HCT116 (cell line): Measurements from ENCODE around the gene MAPKAPK3. TPM values are rescaled to one million over a fixed set of nuclear protein-coding genes. Genes with fewer than 3 reads are reported as not detected.

Experiments used
- ATAC-seq: fragments of 200-7000 bp; cut with Tn5 transposase; 2 replicates; pipeline ENCODE4 v1.9.1; 2020; ENCODE audit warnings: mild to moderate bottlenecking, moderate library complexity
- BruUV-seq: library from RNA; stranded (reverse); fragments of 400-500 nt; replicated peaks from 2 replicates; lab custom pipeline; 2021; lab: Mats Ljungman, UMichigan
- CTCF ChIA-PET: fragments of 300-600 bp; sonication (Branson Sonifier 250); formaldehyde crosslinking; loops from one replicate; lab custom pipeline; 2021; ENCODE audit warnings: antibody characterized with exemption; lab: Charles Lee
- POLR2A ChIA-PET: fragments of 300-600, 350-600 bp; sonication (Branson Sonifier 250); formaldehyde crosslinking; loops from one replicate; lab custom pipeline; 2021; ENCODE audit warnings: antibody characterized with exemption; lab: Charles Lee
- RAD21 ChIA-PET, 2 experiments: fragments of 300-600 bp; sonication (Branson Sonifier 250); formaldehyde crosslinking; loops; one replicate each; lab custom pipeline; 2023; ENCODE audit warnings: low total read pairs in 2 of 2; ENCODE audit not compliant: uncharacterized antibody in 2 of 2, unreplicated experiment in 2 of 2, low non-redundant PET in 1 of 2; lab: Charles Lee
- DNase-seq: peaks from one replicate; pipeline ENCODE4 v3.0.0-alpha.2; 2010; ENCODE audit warnings: low read depth, low spot score
- H2AFZ ChIP-seq: fragments of 200-600 bp; shearing (Covaris generic), sonication (generic); 2 replicates; pipeline ENCODE4 v1.6.1; 2017; ENCODE audit warnings: low read depth, mixed run types, mixed read lengths, antibody characterized with exemption, low read length; ENCODE audit not compliant: poor library complexity, severe bottlenecking
- H3K27ac ChIP-seq: 2 replicates; pipeline ENCODE4 v1.5.1; 2012; ENCODE audit warnings: low read depth, low read length
- H3K27me3 ChIP-seq: fragments of 200-600 bp; sonication (generic); 2 replicates; pipeline ENCODE4 v1.6.1; 2016; ENCODE audit warnings: mixed run types, low read length, mixed read lengths; ENCODE audit not compliant: insufficient read depth
- H3K36me3 ChIP-seq, 2 experiments: fragments of 200-500 bp in 1 of 2; fragments of 200-600 bp in 1 of 2; sonication (Bioruptor generic) in 1 of 2; sonication (generic) in 1 of 2; 2 replicates each; pipeline versions ENCODE4 v1.5.1 to v1.6.1; 2014 to 2016; ENCODE audit warnings: low read length in 2 of 2, inconsistent platforms in 1 of 2, mixed read lengths in 1 of 2, mixed run types in 1 of 2; ENCODE audit not compliant: insufficient read depth in 2 of 2, control insufficient read depth in 1 of 2
- H3K4me1 ChIP-seq, 2 experiments: fragments of 200-600 bp in 1 of 2; sonication (generic) in 1 of 2; 2 replicates each; pipeline versions ENCODE4 v1.5.1 to v1.6.1; 2012 to 2017; ENCODE audit warnings: low read length in 2 of 2, inconsistent platforms in 1 of 2, mild to moderate bottlenecking in 1 of 2, mixed read lengths in 1 of 2, mixed run types in 1 of 2, moderate library complexity in 1 of 2; ENCODE audit not compliant: insufficient read depth in 2 of 2, control insufficient read depth in 1 of 2
- H3K4me2 ChIP-seq: fragments of 200-600 bp; sonication (generic); 2 replicates; pipeline ENCODE4 v1.6.1; 2017; ENCODE audit warnings: mixed run types, low read length, mixed read lengths
- H3K4me3 ChIP-seq, 2 experiments: fragments of 200-600 bp in 1 of 2; sonication (generic) in 1 of 2; replicated peaks in 1 of 2; 2 replicates each; pipeline ENCODE4 v1.5.1; 2011 to 2016; ENCODE audit warnings: low read length in 2 of 2, control low read depth in 1 of 2, low read depth in 1 of 2, mild to moderate bottlenecking in 1 of 2, mixed read lengths in 1 of 2, mixed run types in 1 of 2
- H3K79me2 ChIP-seq: fragments of 200-600 bp; sonication (generic); 2 replicates; pipeline ENCODE4 v1.6.1; 2017; ENCODE audit warnings: mild to moderate bottlenecking, mixed run types, low read length, moderate library complexity, mixed read lengths; ENCODE audit not compliant: insufficient read depth
- H3K9ac ChIP-seq: fragments of 200-600 bp; sonication (generic); 2 replicates; pipeline ENCODE4 v1.6.1; 2016; ENCODE audit warnings: low read length, mixed read lengths
- H3K9me2 ChIP-seq: fragments of 200-600 bp; sonication (generic), shearing (Covaris generic); 2 replicates; pipeline ENCODE4 v1.6.1; 2017; ENCODE audit warnings: mixed run types, mild to moderate bottlenecking, moderate library complexity; ENCODE audit not compliant: insufficient read depth
- H3K9me3 ChIP-seq, 2 experiments: fragments of 200-500 bp in 1 of 2; fragments of 200-600 bp in 1 of 2; sonication (Bioruptor generic) in 1 of 2; sonication (generic) in 1 of 2; 2 replicates each; pipeline ENCODE4 v1.6.1; 2014 to 2017; ENCODE audit warnings: low read length in 2 of 2, mixed read lengths in 2 of 2, inconsistent platforms in 1 of 2, low read depth in 1 of 2, mild to moderate bottlenecking in 1 of 2, mixed run types in 1 of 2, moderate library complexity in 1 of 2; ENCODE audit not compliant: control insufficient read depth in 1 of 2, insufficient read depth in 1 of 2
- H4K20me1 ChIP-seq: fragments of 200-600 bp; sonication (generic), shearing (Covaris generic); 2 replicates; pipeline ENCODE4 v1.6.1; 2017; ENCODE audit warnings: mixed run types, mild to moderate bottlenecking, moderate library complexity; ENCODE audit not compliant: insufficient read depth
- CBX3 ChIP-seq: IDR thresholded peaks from 2 replicates; pipeline ENCODE4 v1.6.1; 2012; ENCODE audit warnings: low read depth
- CEBPB ChIP-seq: IDR thresholded peaks from 2 replicates; pipeline ENCODE4 v1.6.1; 2012; ENCODE audit warnings: low read depth
- ELF1 ChIP-seq: IDR thresholded peaks from 2 replicates; pipeline ENCODE4 v1.6.1; 2012; ENCODE audit warnings: low read depth, borderline replicate concordance
- EZH2phosphoT487 ChIP-seq: fragments of 200-600 bp; IDR thresholded peaks from 2 replicates; pipeline ENCODE4 v1.6.1; 2018; ENCODE audit warnings: antibody characterized with exemption, borderline replicate concordance
- JUND ChIP-seq: IDR thresholded peaks from 2 replicates; pipeline ENCODE4 v1.6.1; 2012
- RAD21 ChIP-seq: IDR thresholded peaks from 2 replicates; pipeline ENCODE4 v1.6.1; 2012; ENCODE audit warnings: low read depth, mild to moderate bottlenecking
- SIN3A ChIP-seq: IDR thresholded peaks from 2 replicates; pipeline ENCODE4 v1.6.1; 2012; ENCODE audit warnings: low read depth
- SP1 ChIP-seq: IDR thresholded peaks from 2 replicates; pipeline ENCODE4 v1.6.1; 2012; ENCODE audit warnings: low read depth
- SRF ChIP-seq: IDR thresholded peaks from 2 replicates; pipeline ENCODE4 v1.6.1; 2012; ENCODE audit warnings: low read depth
- ZFX ChIP-seq: fragments of 450-650 bp; IDR thresholded peaks from 2 replicates; pipeline ENCODE4 v1.6.1; 2017
- ZNF274 ChIP-seq: fragments of 200-500 bp; sonication (Bioruptor generic); IDR thresholded peaks from 2 replicates; pipeline ENCODE4 v1.6.1; 2014; ENCODE audit warnings: mild to moderate bottlenecking, low read depth, low read length, inconsistent platforms
- intact Hi-C: fragments of 100-400 bp; cut with micrococcal nuclease; formaldehyde crosslinking; loops from 2 replicates; pipeline ENCODE4 v1.10.0; 2022
- total RNA-seq: library from RNA; stranded (reverse); gene quantifications from one replicate; pipeline ENCODE4 v1.2.1, GENCODE V29; 2021; ENCODE audit not compliant: unreplicated experiment
- TF ChIP-seq, protein P1 (sequence below), 3 experiments: fragments of 200-600 bp in 1 of 3; sonication (generic) in 1 of 3; IDR thresholded peaks in 2 of 3; conservative IDR thresholded peaks in 1 of 3; 2 replicates each; pipeline ENCODE4 v1.5.1; 2012 to 2017; ENCODE audit warnings: low read depth in 2 of 3, low read length in 2 of 3, antibody characterized with exemption in 1 of 3, borderline replicate concordance in 1 of 3, control low read depth in 1 of 3, mild to moderate bottlenecking in 1 of 3, mixed read lengths in 1 of 3, mixed run types in 1 of 3, moderate library complexity in 1 of 3; ENCODE audit not compliant: insufficient read depth in 1 of 3
- TF ChIP-seq, protein P2 (sequence below): IDR thresholded peaks from 2 replicates; pipeline ENCODE4 v1.6.1; 2012
- TF ChIP-seq, protein P3 (sequence below): IDR thresholded peaks from 2 replicates; pipeline ENCODE4 v1.6.1; 2012

The MAPKAPK3 gene
- total RNA-seq, 1 experiment from 2014 or later, result 87.3 TPM

DNA sequence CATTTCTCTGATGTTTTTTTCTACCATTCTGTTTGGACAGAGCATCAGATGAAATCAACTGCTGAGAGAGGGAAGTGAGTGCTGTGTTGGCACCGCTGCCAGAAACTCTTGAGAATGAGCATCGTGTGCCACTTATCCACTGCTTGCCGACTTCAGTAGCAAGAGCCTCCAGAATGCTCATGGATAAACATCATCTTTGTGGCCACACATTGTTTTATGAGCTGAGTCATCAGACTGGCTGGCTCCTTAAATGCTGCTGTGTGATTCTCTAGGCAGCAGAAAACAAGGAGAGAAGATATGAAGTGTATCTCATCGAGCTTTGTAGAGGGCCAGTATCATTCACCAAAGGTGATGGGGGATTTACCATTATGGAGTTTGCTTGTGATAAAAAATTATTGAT is 54.4 kb downstream of the MAPKAPK3 start (continued):
- TF ChIP-seq, protein P1, sequence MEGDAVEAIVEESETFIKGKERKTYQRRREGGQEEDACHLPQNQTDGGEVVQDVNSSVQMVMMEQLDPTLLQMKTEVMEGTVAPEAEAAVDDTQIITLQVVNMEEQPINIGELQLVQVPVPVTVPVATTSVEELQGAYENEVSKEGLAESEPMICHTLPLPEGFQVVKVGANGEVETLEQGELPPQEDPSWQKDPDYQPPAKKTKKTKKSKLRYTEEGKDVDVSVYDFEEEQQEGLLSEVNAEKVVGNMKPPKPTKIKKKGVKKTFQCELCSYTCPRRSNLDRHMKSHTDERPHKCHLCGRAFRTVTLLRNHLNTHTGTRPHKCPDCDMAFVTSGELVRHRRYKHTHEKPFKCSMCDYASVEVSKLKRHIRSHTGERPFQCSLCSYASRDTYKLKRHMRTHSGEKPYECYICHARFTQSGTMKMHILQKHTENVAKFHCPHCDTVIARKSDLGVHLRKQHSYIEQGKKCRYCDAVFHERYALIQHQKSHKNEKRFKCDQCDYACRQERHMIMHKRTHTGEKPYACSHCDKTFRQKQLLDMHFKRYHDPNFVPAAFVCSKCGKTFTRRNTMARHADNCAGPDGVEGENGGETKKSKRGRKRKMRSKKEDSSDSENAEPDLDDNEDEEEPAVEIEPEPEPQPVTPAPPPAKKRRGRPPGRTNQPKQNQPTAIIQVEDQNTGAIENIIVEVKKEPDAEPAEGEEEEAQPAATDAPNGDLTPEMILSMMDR (IDR thresholded peaks at IDR 0.05 in 2 of 3, conservative IDR thresholded peaks at IDR 0.05 in 1 of 3; ENCODE audit: borderline replicate concordance in 1 of 3, insufficient read depth in 1 of 3, low read depth in 2 of 3, low read length in 2 of 3), result no peak
- TF ChIP-seq SIN3A (no peak), JUND (peak; percentile 73), SP1 (peak; percentile 31; the same call in 1 of the 2 replicates), ZNF274 (no peak)
- TF ChIP-seq, protein P2, sequence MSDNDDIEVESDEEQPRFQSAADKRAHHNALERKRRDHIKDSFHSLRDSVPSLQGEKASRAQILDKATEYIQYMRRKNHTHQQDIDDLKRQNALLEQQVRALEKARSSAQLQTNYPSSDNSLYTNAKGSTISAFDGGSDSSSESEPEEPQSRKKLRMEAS, result peak; percentile 41; the same call in 1 of the 2 replicates
- TF ChIP-seq, all 23 proteins: peak for 6

DNA sequence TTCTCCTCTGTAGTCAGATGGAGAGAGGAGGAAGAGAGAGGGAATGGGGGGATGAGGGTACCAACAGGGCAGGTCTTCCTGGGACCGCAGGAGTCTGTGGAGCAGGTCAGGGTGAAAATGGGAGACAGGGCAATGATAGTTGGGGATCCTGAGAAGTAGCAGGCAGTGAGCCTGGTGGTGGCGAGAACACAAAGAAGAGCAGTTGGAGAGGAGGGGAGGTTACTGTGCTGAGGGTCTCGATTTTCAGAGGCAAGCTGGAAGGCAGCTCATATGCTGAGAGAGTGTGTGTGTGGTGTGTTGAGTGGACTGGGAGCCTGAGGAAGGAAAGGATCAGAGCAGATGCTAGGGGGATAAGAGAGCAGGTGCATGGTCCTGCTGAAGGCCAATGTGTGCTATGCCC is 55.7 kb downstream of the MAPKAPK3 start:
- H3K27me3 ChIP-seq, result no peaks in the 10 kb centered on the region
- H3K36me3 ChIP-seq, result no peaks in the 10 kb centered on the region
- no peak overlapping the region for H2AFZ ChIP-seq
- no peaks in the 10 kb centered on the region for H3K9me3 ChIP-seq
- no peak for TF ChIP-seq EZH2phosphoT487
- no peak for TF ChIP-seq CEBPB
- TF ChIP-seq ZNF274, result no peak
- no peak for TF ChIP-seq ZFX
- TF ChIP-seq ELF1, result no peak
- TF ChIP-seq JUND, result no peak
- TF ChIP-seq RAD21, result no peak
- no peak for TF ChIP-seq SRF
- TF ChIP-seq, protein P3, sequence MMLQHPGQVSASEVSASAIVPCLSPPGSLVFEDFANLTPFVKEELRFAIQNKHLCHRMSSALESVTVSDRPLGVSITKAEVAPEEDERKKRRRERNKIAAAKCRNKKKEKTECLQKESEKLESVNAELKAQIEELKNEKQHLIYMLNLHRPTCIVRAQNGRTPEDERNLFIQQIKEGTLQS, result no peak
- TF ChIP-seq CBX3, result no peak
- no peak for TF ChIP-seq SIN3A
- no TSS peak for BruUV-seq
- RAD21 ChIA-PET, result no interaction called here
- CTCF ChIA-PET, result no interaction called here
- ATAC-seq (no peak), DNase-seq (no peak)
- no peaks in the 10 kb centered on the region for H4K20me1 ChIP-seq
- H3K4me1 ChIP-seq, result peaks cover 24 to 34% of the 10 kb centered on the region in 2 experiments
- intact Hi-C loops, result no loop called here
- POLR2A ChIA-PET, result no interaction called here
- no peaks in the 10 kb centered on the region for H3K79me2 ChIP-seq
- H3K27ac ChIP-seq, result no peak overlapping the region
- H3K9me2 ChIP-seq, result no peaks in the 10 kb centered on the region
- H3K4me2 ChIP-seq, result no peak overlapping the region
- H3K9ac ChIP-seq, result no peak overlapping the region
- H3K4me3 ChIP-seq, result no peak overlapping the region
